DND-41 (cell line): ENCODE measurements around the gene TAGLN3.

ENCODE experiments used
- CTCF ChIP-seq: IDR thresholded peaks from 2 replicates; pipeline ENCODE4 v1.5.1; 2012; ENCODE audit warnings: borderline replicate concordance, low read length, moderate library complexity, mild to moderate bottlenecking; ENCODE audit not compliant: poor library complexity, severe bottlenecking; ENCODE audit errors: extremely low read depth
- EZH2 ChIP-seq: IDR thresholded peaks from 3 replicates; pipeline ENCODE4 v1.6.1; 2012; ENCODE audit warnings: borderline replicate concordance, low read depth, mild to moderate bottlenecking, moderate library complexity, low read length, inconsistent platforms; ENCODE audit not compliant: severe bottlenecking

- TF ChIP-seq CTCF (no peak), EZH2 (no peak)
These were observed 11.9 kb upstream of the TAGLN3 start for GRCh38 chr3:111986800-111987199.
